Activated B cell treated with CpG ODN at 0.5 μM for 24 hours (primary cell): ENCODE measurements around the gene TBX21. TPM values are rescaled to one million over a fixed set of nuclear protein-coding genes. Genes with fewer than 3 reads are reported as not detected.

Source experiments
- ATAC-seq: fragments of 200-7000 bp; cut with Tn5 transposase; one replicate; pipeline ENCODE4 v1.10.0; 2021; ENCODE audit warnings: low read depth, mild to moderate bottlenecking, moderate library complexity
- CTCF ChIA-PET: fragments of 350-600 bp; sonication (Branson Sonifier 250); formaldehyde crosslinking; loops from one replicate; lab custom pipeline; 2021; ENCODE audit warnings: antibody characterized with exemption; lab: Charles Lee
- POLR2A ChIA-PET: fragments of 350-600 bp; sonication (Branson Sonifier 250); formaldehyde crosslinking; loops from one replicate; lab custom pipeline; 2021; ENCODE audit warnings: antibody characterized with exemption; lab: Charles Lee
- DNase-seq: peaks from one replicate; pipeline ENCODE4 v3.0.0; 2022
- H3K27ac Mint-ChIP-seq: one replicate; pipeline ENCODE4 v1.8.0; 2020; ENCODE audit warnings: mixed read lengths
- H3K27me3 Mint-ChIP-seq: one replicate; pipeline ENCODE4 v1.8.0; 2021; ENCODE audit warnings: mixed read lengths
- H3K36me3 Mint-ChIP-seq: one replicate; pipeline ENCODE4 v1.8.0; 2021; ENCODE audit warnings: low read depth, mixed read lengths
- H3K4me1 Mint-ChIP-seq: one replicate; pipeline ENCODE4 v1.8.0; 2021; ENCODE audit warnings: mixed read lengths
- H3K4me3 Mint-ChIP-seq: one replicate; pipeline ENCODE4 v1.8.0; 2020; ENCODE audit warnings: mild to moderate bottlenecking, mixed read lengths
- H3K9me3 Mint-ChIP-seq: one replicate; pipeline ENCODE4 v1.8.0; 2020; ENCODE audit warnings: mixed read lengths
- CTCF ChIP-seq: fragments of 200-600 bp; IDR thresholded peaks from one replicate; pipeline ENCODE4 v1.8.0; 2022; ENCODE audit warnings: antibody characterized with exemption, mild to moderate bottlenecking
- intact Hi-C: fragments of 100-400 bp; cut with micrococcal nuclease; formaldehyde crosslinking; loops from one replicate; pipeline ENCODE4 v1.15.1; 2024
- total RNA-seq: library from RNA; stranded (reverse); gene quantifications from 2 replicates; pipeline ENCODE4 v1.2.3, GENCODE V29; 2022

Gene TBX21
- total RNA-seq, 1 donor from 2014 or later, result 3.8 TPM

GRCh38 chr17:47705536-47706530 is 27.2 kb upstream of the TBX21 start:
- Mint-ChIP-seq H3K36me3 (no peaks in the 10 kb centered on the region), H3K4me1 (peaks cover 54% of the 10 kb centered on the region), H3K9me3 (no peaks in the 10 kb centered on the region), H3K27ac (peak overlapping the region; percentile 43), H3K27me3 (no peaks in the 10 kb centered on the region), H3K4me3 (no peak overlapping the region)
- no peak for ATAC-seq
- POLR2A ChIA-PET, result interaction anchor here (1.0 to 3.7 kb wide), 3 partner anchors 13 to 27 kb away, joined by 5 to 15 read pairs (median 6); partner anchors contain the start of gene TBX21
- DNase-seq, result no peak
- intact Hi-C loops, result loop anchor here (1.0 kb wide), 1 partner anchor 8 kb away; no protein-coding TSS in a partner anchor
- TF ChIP-seq CTCF, result no peak
- CTCF ChIA-PET, result no interaction called here

GRCh38 chr17:47707056-47707804 is 25.8 kb upstream of the TBX21 start:
- POLR2A ChIA-PET, result interaction anchor here (0.5 to 3.7 kb wide), 4 partner anchors 9 to 75 kb away, joined by 3 to 15 read pairs (median 5); no protein-coding TSS in a partner anchor
- no peak for ATAC-seq
- intact Hi-C loops, result no loop called here
- TF ChIP-seq CTCF, result no peak
- no peaks in the 10 kb centered on the region for H3K9me3 Mint-ChIP-seq
- no peak overlapping the region for H3K27ac Mint-ChIP-seq
- no peaks in the 10 kb centered on the region for H3K36me3 Mint-ChIP-seq
- no peak for DNase-seq
- H3K4me1 Mint-ChIP-seq, result peaks cover 54% of the 10 kb centered on the region
- H3K27me3 Mint-ChIP-seq, result no peaks in the 10 kb centered on the region
- CTCF ChIA-PET, result interaction anchor here (0.7 kb wide), 1 partner anchor 35 kb away, joined by 3 read pairs; no protein-coding TSS in a partner anchor
- H3K4me3 Mint-ChIP-seq, result no peak overlapping the region

- H3K27me3 Mint-ChIP-seq, result no peaks in the 10 kb centered on the region
- intact Hi-C loops, result no loop called here
- no peak for ATAC-seq
- no peak for TF ChIP-seq CTCF
- H3K4me3 Mint-ChIP-seq, result no peak overlapping the region
- DNase-seq, result no peak
- ChIA-PET CTCF (interaction anchor here (0.7 kb wide), 1 partner anchor 35 kb away, joined by 3 read pairs; no protein-coding TSS in a partner anchor), POLR2A (no interaction called here)
- H3K36me3 Mint-ChIP-seq, result no peaks in the 10 kb centered on the region
- H3K4me1 Mint-ChIP-seq, result peaks cover 55% of the 10 kb centered on the region
- H3K9me3 Mint-ChIP-seq, result no peaks in the 10 kb centered on the region
- no peak overlapping the region for H3K27ac Mint-ChIP-seq
These were observed 25.2 kb upstream of the TBX21 start for GRCh38 chr17:47707884-47708283.

GRCh38 chr17:47708312-47708863 is 24.6 kb upstream of the TBX21 start:
- Mint-ChIP-seq H3K4me1 (peaks cover 55% of the 10 kb centered on the region), H3K4me3 (no peak overlapping the region), H3K27me3 (no peaks in the 10 kb centered on the region), H3K9me3 (no peaks in the 10 kb centered on the region), H3K27ac (no peak overlapping the region), H3K36me3 (no peaks in the 10 kb centered on the region)
- TF ChIP-seq CTCF, result no peak
- intact Hi-C loops, result no loop called here
- ATAC-seq (no peak), DNase-seq (no peak)
- ChIA-PET CTCF (interaction anchor here (0.7 kb wide), 1 partner anchor 34 kb away, joined by 3 read pairs; no protein-coding TSS in a partner anchor), POLR2A (no interaction called here)
